ENCODE measurements around the gene HOXD11. TPM values are rescaled to one million over a fixed set of nuclear protein-coding genes. Genes with fewer than 3 reads are reported as not detected.

Gene HOXD11
- total and polyA plus RNA-seq, 2 of the 13 experiments (the other 11 are each of a cell fraction or from before 2014, with no cell fraction given), result not detected

GRCh38 chr2:176140513-176141317 lies 33.6 kb downstream of the HOXD11 start (continued):
- TF ChIP-seq PRDM15 (CRISPR knock-in tag; IDR thresholded peaks at IDR 0.05), result no peak
- TF ChIP-seq ZNF138 (CRISPR knock-in tag; IDR thresholded peaks at IDR 0.05; ENCODE audit: low read depth), result peak; percentile 79; the same call in 1 of the 2 replicates
- TF ChIP-seq, protein P1, sequence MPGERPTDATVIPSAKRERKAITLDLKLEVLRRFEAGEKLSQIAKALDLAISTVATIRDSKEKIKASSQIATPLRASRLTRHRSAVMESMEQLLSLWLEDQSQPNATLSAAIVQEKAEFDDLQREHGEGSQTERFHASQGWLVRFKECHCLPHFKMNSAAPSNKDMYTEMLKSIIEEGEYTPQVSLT (CRISPR knock-in tag; IDR thresholded peaks at IDR 0.05; ENCODE audit: borderline replicate concordance, low read depth), result no peak; the same call in 1 of the 2 replicates
- TF ChIP-seq KDM4B (CRISPR knock-in tag; IDR thresholded peaks at IDR 0.05), result no peak
- no peak for TF ChIP-seq ZNF276 (CRISPR knock-in tag; IDR thresholded peaks at IDR 0.05; ENCODE audit: low read depth)
- TF ChIP-seq ZNF883 (CRISPR knock-in tag; IDR thresholded peaks at IDR 0.05; ENCODE audit: not compliant biosample characterization), result peak; percentile 84
- TF ChIP-seq, protein P2, sequence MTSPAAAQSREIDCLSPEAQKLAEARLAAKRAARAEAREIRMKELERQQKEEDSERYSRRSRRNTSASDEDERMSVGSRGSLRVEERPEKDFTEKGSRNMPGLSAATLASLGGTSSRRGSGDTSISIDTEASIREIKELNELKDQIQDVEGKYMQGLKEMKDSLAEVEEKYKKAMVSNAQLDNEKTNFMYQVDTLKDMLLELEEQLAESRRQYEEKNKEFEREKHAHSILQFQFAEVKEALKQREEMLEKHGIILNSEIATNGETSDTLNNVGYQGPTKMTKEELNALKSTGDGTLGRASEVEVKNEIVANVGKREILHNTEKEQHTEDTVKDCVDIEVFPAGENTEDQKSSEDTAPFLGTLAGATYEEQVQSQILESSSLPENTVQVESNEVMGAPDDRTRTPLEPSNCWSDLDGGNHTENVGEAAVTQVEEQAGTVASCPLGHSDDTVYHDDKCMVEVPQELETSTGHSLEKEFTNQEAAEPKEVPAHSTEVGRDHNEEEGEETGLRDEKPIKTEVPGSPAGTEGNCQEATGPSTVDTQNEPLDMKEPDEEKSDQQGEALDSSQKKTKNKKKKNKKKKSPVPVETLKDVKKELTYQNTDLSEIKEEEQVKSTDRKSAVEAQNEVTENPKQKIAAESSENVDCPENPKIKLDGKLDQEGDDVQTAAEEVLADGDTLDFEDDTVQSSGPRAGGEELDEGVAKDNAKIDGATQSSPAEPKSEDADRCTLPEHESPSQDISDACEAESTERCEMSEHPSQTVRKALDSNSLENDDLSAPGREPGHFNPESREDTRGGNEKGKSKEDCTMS (CRISPR knock-in tag; conservative IDR thresholded peaks at IDR 0.05), result no peak; the same call in 1 of the 2 replicates
- TF ChIP-seq ARID2 (CRISPR knock-in tag; IDR thresholded peaks at IDR 0.05; ENCODE audit: borderline replicate concordance), result 0 out of 2 replicates have a peak, but pooled peaks have one; percentile 53
- no peak for TF ChIP-seq RBAK (CRISPR knock-in tag; IDR thresholded peaks at IDR 0.05)
- TF ChIP-seq ZNF253 (CRISPR knock-in tag; IDR thresholded peaks at IDR 0.05; ENCODE audit: borderline replicate concordance), result no peak
- TF ChIP-seq KDM1A (CRISPR knock-in tag; IDR thresholded peaks at IDR 0.05), result no peak
- TF ChIP-seq NFYC (CRISPR knock-in tag; IDR thresholded peaks at IDR 0.05), result no peak
- TF ChIP-seq MTF1 (CRISPR knock-in tag; IDR thresholded peaks at IDR 0.05), result no peak
- peak; percentile 72; the same call in 1 of the 2 replicates for TF ChIP-seq ZNF691 (CRISPR knock-in tag; IDR thresholded peaks at IDR 0.05; ENCODE audit: borderline replicate concordance, low read depth)
- no peak for TF ChIP-seq ATF4 (CRISPR knock-in tag; IDR thresholded peaks at IDR 0.05)
- TF ChIP-seq ZNF766 (CRISPR knock-in tag; IDR thresholded peaks at IDR 0.05; ENCODE audit: borderline replicate concordance), result no peak
- TF ChIP-seq ZNF446 (CRISPR knock-in tag; IDR thresholded peaks at IDR 0.05), result no peak; the same call in 1 of the 2 replicates
